Activated T-cell treated with anti-CD3 and anti-CD28 coated beads, Interleukin-2, amount 50 U/mL, for 24 hours (primary cell): ENCODE data around the gene JPH3.

Source experiments
- DNase-seq: peaks from one replicate; pipeline ENCODE4 v3.0.0-alpha.2; 2020
- H3K27ac Mint-ChIP-seq: 2 replicates; pipeline ENCODE4 v1.8.0; 2020; ENCODE audit warnings: mild to moderate bottlenecking, mixed read lengths
- H3K27me3 Mint-ChIP-seq: 2 replicates; pipeline ENCODE4 v1.8.0; 2020; ENCODE audit warnings: mixed read lengths
- H3K36me3 Mint-ChIP-seq: 2 replicates; pipeline ENCODE4 v1.8.0; 2020; ENCODE audit warnings: low read depth, mixed read lengths
- H3K4me1 Mint-ChIP-seq: 2 replicates; pipeline ENCODE4 v1.8.0; 2020; ENCODE audit warnings: low read depth, mixed read lengths
- H3K4me3 Mint-ChIP-seq: 2 replicates; pipeline ENCODE4 v1.8.0; 2020; ENCODE audit warnings: mild to moderate bottlenecking, moderate library complexity, mixed read lengths
- H3K9me3 Mint-ChIP-seq: 2 replicates; pipeline ENCODE4 v1.8.0; 2020; ENCODE audit warnings: mixed read lengths

The JPH3 gene

GRCh38 chr16:87602821-87603683, 744 bp downstream of the JPH3 start:
- H3K27ac Mint-ChIP-seq, result no peak overlapping the region
- peaks cover 3% of the 10 kb centered on the region for H3K9me3 Mint-ChIP-seq
- DNase-seq, result peak; percentile 35
- H3K27me3 Mint-ChIP-seq, result peaks cover 79% of the 10 kb centered on the region
- H3K4me1 Mint-ChIP-seq, result peaks cover 12% of the 10 kb centered on the region
- H3K36me3 Mint-ChIP-seq, result no peaks in the 10 kb centered on the region
- peak overlapping the region; percentile 68 for H3K4me3 Mint-ChIP-seq

- Mint-ChIP-seq H3K27ac (no peak overlapping the region), H3K9me3 (peaks cover 3% of the 10 kb centered on the region), H3K36me3 (no peaks in the 10 kb centered on the region), H3K27me3 (peaks cover 83% of the 10 kb centered on the region), H3K4me3 (peak overlapping the region; percentile 25), H3K4me1 (peaks cover 12% of the 10 kb centered on the region)
- no peak for DNase-seq
These were observed 1.7 kb downstream of the JPH3 start for GRCh38 chr16:87603684-87604633.

GRCh38 chr16:87604634-87605111, 2.4 kb downstream of the JPH3 start:
- H3K4me1 Mint-ChIP-seq, result peaks cover 12% of the 10 kb centered on the region
- no peaks in the 10 kb centered on the region for H3K9me3 Mint-ChIP-seq
- H3K36me3 Mint-ChIP-seq, result no peaks in the 10 kb centered on the region
- H3K27ac Mint-ChIP-seq, result no peak overlapping the region
- DNase-seq, result no peak
- no peak overlapping the region for H3K4me3 Mint-ChIP-seq
- H3K27me3 Mint-ChIP-seq, result peaks cover 79% of the 10 kb centered on the region

GRCh38 chr16:87607223-87607622, 4.9 kb downstream of the JPH3 start:
- no peak for DNase-seq
- no peak overlapping the region for H3K27ac Mint-ChIP-seq
- H3K36me3 Mint-ChIP-seq, result no peaks in the 10 kb centered on the region
- H3K27me3 Mint-ChIP-seq, result peaks cover 57% of the 10 kb centered on the region
- H3K4me3 Mint-ChIP-seq, result no peak overlapping the region
- H3K4me1 Mint-ChIP-seq, result peaks cover 12% of the 10 kb centered on the region
- no peaks in the 10 kb centered on the region for H3K9me3 Mint-ChIP-seq

- no peaks in the 10 kb centered on the region for H3K36me3 Mint-ChIP-seq
- H3K27ac Mint-ChIP-seq, result no peak overlapping the region
- no peak for DNase-seq
- peaks cover 57% of the 10 kb centered on the region for H3K27me3 Mint-ChIP-seq
- H3K4me3 Mint-ChIP-seq, result no peak overlapping the region
- peaks cover 12% of the 10 kb centered on the region for H3K4me1 Mint-ChIP-seq
- no peaks in the 10 kb centered on the region for H3K9me3 Mint-ChIP-seq
These were observed 5.6 kb downstream of the JPH3 start for GRCh38 chr16:87607871-87608270.

- DNase-seq, result peak; percentile 45
- H3K9me3 Mint-ChIP-seq, result no peaks in the 10 kb centered on the region
- H3K36me3 Mint-ChIP-seq, result no peaks in the 10 kb centered on the region
- H3K27ac Mint-ChIP-seq, result no peak overlapping the region
- H3K27me3 Mint-ChIP-seq, result peaks cover 51% of the 10 kb centered on the region
- no peak overlapping the region for H3K4me3 Mint-ChIP-seq
- peaks cover 7% of the 10 kb centered on the region for H3K4me1 Mint-ChIP-seq
These were observed 6.2 kb downstream of the JPH3 start for GRCh38 chr16:87608400-87608985.

- Mint-ChIP-seq H3K36me3 (no peaks in the 10 kb centered on the region), H3K9me3 (no peaks in the 10 kb centered on the region), H3K27me3 (peaks cover 36% of the 10 kb centered on the region), H3K4me3 (no peak overlapping the region), H3K27ac (no peak overlapping the region), H3K4me1 (no peaks in the 10 kb centered on the region)
- no peak for DNase-seq
These were observed 7.7 kb downstream of the JPH3 start for GRCh38 chr16:87610026-87610425.

- H3K9me3 Mint-ChIP-seq, result no peaks in the 10 kb centered on the region
These were observed 9.1 kb downstream of the JPH3 start for GRCh38 chr16:87611456-87611855.

GRCh38 chr16:87613961-87614360, 11.7 kb downstream of the JPH3 start:
- no peak for DNase-seq
- Mint-ChIP-seq H3K9me3 (no peaks in the 10 kb centered on the region), H3K4me3 (no peak overlapping the region)

More at GRCh38 chr16:87611456-87611855, 9.1 kb downstream of the JPH3 start:
- no peak overlapping the region for H3K4me3 Mint-ChIP-seq
- H3K4me1 Mint-ChIP-seq, result no peaks in the 10 kb centered on the region
- no peak for DNase-seq
- no peak overlapping the region for H3K27ac Mint-ChIP-seq
- no peaks in the 10 kb centered on the region for H3K36me3 Mint-ChIP-seq
- peaks cover 22% of the 10 kb centered on the region for H3K27me3 Mint-ChIP-seq

GRCh38 chr16:87615621-87616041, 13.3 kb downstream of the JPH3 start:
- no peak for DNase-seq
- no peak overlapping the region for H3K4me3 Mint-ChIP-seq
- H3K36me3 Mint-ChIP-seq, result no peaks in the 10 kb centered on the region
- no peaks in the 10 kb centered on the region for H3K4me1 Mint-ChIP-seq
- H3K27me3 Mint-ChIP-seq, result peaks cover 23% of the 10 kb centered on the region
- no peaks in the 10 kb centered on the region for H3K9me3 Mint-ChIP-seq
- H3K27ac Mint-ChIP-seq, result no peak overlapping the region

More at GRCh38 chr16:87613961-87614360, 11.7 kb downstream of the JPH3 start:
- peaks cover 19% of the 10 kb centered on the region for H3K27me3 Mint-ChIP-seq
- no peak overlapping the region for H3K27ac Mint-ChIP-seq
- no peaks in the 10 kb centered on the region for H3K4me1 Mint-ChIP-seq
- no peaks in the 10 kb centered on the region for H3K36me3 Mint-ChIP-seq

GRCh38 chr16:87616556-87616955, 14.2 kb downstream of the JPH3 start:
- Mint-ChIP-seq H3K4me3 (no peak overlapping the region), H3K36me3 (no peaks in the 10 kb centered on the region), H3K9me3 (no peaks in the 10 kb centered on the region), H3K27me3 (peaks cover 23% of the 10 kb centered on the region), H3K4me1 (no peaks in the 10 kb centered on the region), H3K27ac (no peak overlapping the region)
- DNase-seq, result no peak

GRCh38 chr16:87618216-87618615, 15.9 kb downstream of the JPH3 start:
- Mint-ChIP-seq H3K9me3 (no peaks in the 10 kb centered on the region), H3K4me3 (no peak overlapping the region), H3K27ac (no peak overlapping the region), H3K36me3 (no peaks in the 10 kb centered on the region), H3K27me3 (peaks cover 23% of the 10 kb centered on the region), H3K4me1 (no peaks in the 10 kb centered on the region)
- DNase-seq, result no peak

- DNase-seq, result no peak
- H3K4me1 Mint-ChIP-seq, result no peaks in the 10 kb centered on the region
- H3K27ac Mint-ChIP-seq, result no peak overlapping the region
- H3K36me3 Mint-ChIP-seq, result no peaks in the 10 kb centered on the region
- H3K9me3 Mint-ChIP-seq, result no peaks in the 10 kb centered on the region
- no peak overlapping the region for H3K4me3 Mint-ChIP-seq
- peaks cover 23% of the 10 kb centered on the region for H3K27me3 Mint-ChIP-seq
These were observed 17.3 kb downstream of the JPH3 start for GRCh38 chr16:87619360-87620200.

GRCh38 chr16:87620201-87620495, 17.8 kb downstream of the JPH3 start:
- Mint-ChIP-seq H3K27ac (no peak overlapping the region), H3K27me3 (peaks cover 23% of the 10 kb centered on the region), H3K4me1 (no peaks in the 10 kb centered on the region), H3K36me3 (no peaks in the 10 kb centered on the region), H3K4me3 (no peak overlapping the region), H3K9me3 (no peaks in the 10 kb centered on the region)
- no peak for DNase-seq
